Right kidney (tissue), 9 donors: ENCODE measurements around the gene C9orf78.

Source experiments
- DNase-seq: peaks from one replicate; pipeline ENCODE4 v3.0.0-alpha.2; 2016
- long read RNA-seq, 8 donors: transcript quantifications; one replicate each; lab custom pipeline, GENCODE V29; 2026

The C9orf78 gene, protein sequence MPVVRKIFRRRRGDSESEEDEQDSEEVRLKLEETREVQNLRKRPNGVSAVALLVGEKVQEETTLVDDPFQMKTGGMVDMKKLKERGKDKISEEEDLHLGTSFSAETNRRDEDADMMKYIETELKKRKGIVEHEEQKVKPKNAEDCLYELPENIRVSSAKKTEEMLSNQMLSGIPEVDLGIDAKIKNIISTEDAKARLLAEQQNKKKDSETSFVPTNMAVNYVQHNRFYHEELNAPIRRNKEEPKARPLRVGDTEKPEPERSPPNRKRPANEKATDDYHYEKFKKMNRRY
- long read RNA-seq, donor 1, transcript C9orf78-201 (9 exons, 1,795 nt): major isoform, 16 of 30 reads
- long read RNA-seq, donor 1, partial matches to known transcripts: 13 of 30 reads
- long read RNA-seq, donor 1, other reads (novel, unspliced or antisense): 0 of 30 reads
- long read RNA-seq, donor 2, transcript C9orf78-201 (9 exons, 1,795 nt): major isoform, 7 of 15 reads
- long read RNA-seq, donor 2, partial matches to known transcripts: 8 of 15 reads
- long read RNA-seq, donor 2, other reads (novel, unspliced or antisense): 0 of 15 reads
- long read RNA-seq, donor 3, transcript C9orf78-201 (9 exons, 1,795 nt): major isoform, 6 of 6 reads
- long read RNA-seq, donor 3, partial matches to known transcripts: 0 of 6 reads
- long read RNA-seq, donor 3, other reads (novel, unspliced or antisense): 0 of 6 reads
- long read RNA-seq, donor 4, transcript C9orf78-201 (9 exons, 1,795 nt): major isoform, 17 of 52 reads
- long read RNA-seq, donor 4, partial matches to known transcripts: 35 of 52 reads
- long read RNA-seq, donor 4, other reads (novel, unspliced or antisense): 0 of 52 reads
- long read RNA-seq, donor 5, transcript C9orf78-201 (9 exons, 1,795 nt): major isoform, 27 of 27 reads
- long read RNA-seq, donor 5, partial matches to known transcripts: 0 of 27 reads
- long read RNA-seq, donor 5, other reads (novel, unspliced or antisense): 0 of 27 reads
- long read RNA-seq, donor 6, transcript C9orf78-201 (9 exons, 1,795 nt): major isoform, 17 of 28 reads
- long read RNA-seq, donor 6, partial matches to known transcripts: 10 of 28 reads
- long read RNA-seq, donor 6, other reads (novel, unspliced or antisense): 0 of 28 reads
- long read RNA-seq, donor 7, transcript C9orf78-201 (9 exons, 1,795 nt): major isoform, 34 of 50 reads
- long read RNA-seq, donor 7, partial matches to known transcripts: 15 of 50 reads
- long read RNA-seq, donor 7, other reads (novel, unspliced or antisense): 0 of 50 reads
- long read RNA-seq, donor 8, transcript C9orf78-201 (9 exons, 1,795 nt): major isoform, 12 of 12 reads
- long read RNA-seq, donor 8, partial matches to known transcripts: 0 of 12 reads
- long read RNA-seq, donor 8, other reads (novel, unspliced or antisense): 0 of 12 reads

DNA sequence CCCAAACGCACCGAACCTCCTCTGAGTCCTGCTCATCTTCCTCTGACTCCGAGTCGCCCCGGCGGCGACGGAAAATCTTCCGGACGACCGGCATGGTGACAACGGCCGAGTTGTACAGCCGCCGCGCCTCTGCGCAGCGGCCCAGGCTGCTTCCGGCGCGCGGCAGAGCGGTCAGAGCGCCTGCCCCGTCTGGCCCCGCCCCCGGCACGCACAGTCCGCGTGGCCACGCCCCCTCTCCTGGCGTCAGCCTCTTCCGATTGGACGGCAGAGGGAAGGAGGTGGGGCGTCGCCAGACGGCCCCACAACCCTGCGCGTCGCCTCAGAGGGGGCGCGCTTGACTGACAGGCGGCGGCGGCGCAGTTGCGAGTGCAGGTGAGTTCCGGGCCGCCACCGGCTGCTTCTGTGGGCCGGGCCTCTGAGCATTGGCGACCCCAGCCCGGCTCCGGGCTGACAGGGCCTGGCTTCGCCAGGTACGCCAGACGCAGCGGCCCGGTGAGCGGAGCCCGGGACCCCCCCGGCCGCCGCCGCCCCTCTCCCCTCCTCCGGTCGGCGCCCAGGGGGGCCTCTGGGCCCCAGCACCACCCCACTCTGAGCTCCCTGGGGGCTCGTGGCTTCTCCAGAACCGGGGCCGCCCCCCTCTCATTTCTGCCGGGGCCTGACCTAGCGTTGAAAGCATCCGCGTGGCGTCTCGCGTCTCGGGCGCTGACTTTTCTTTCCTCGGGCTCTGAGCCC is at the start of gene C9orf78, which contains the start of gene USP20:
Gene C9orf78, minus strand, starts transcription at position 148 of the 732 bp plus-strand sequence. Its CDS starts 54 bp downstream, at position 94.
Gene USP20, plus strand, starts transcription at position 331 of the 732 bp plus-strand sequence. CDS start 17,098 bp downstream, outside the sequence.
- DNase-seq: peak; percentile 89

DNA sequence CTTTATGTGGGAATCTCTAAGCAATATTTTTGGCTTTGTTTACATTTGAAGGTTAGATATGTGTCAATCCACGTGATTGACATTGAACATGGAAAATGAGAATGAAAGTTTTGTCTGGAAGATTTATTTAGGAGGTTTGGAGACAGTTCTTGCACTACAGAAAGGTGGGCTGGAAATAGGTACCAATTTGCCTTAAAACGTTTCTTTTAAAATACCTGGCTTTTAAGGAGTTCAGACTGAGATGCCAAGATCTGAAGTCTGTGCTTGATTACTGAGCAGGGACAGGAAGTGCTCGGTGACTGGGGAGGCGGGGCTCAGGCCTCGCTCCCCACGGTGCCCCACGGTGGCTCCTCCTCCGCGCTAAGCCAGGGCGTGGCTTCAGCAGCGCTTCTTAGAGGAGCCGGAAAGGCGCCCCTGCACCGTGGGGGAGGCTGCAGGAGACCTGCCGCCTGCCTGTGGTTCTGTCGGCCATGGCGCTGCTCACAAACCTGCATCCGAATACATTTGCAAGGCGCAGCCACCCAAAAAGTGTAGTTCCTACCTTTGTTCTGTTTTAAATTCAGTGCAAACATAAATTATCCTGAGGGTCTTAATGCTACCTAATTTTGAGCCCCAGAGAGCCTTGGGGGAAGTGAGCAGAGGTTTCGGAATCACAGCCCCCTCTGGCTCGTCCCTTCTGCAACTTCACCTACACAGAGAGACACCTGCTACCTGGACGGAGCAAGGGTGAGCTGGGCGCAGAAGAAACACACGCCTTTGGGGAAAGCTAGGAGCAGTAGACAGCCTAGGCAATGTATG is 49.3 kb upstream of the C9orf78 start:
- peak; percentile 77 for DNase-seq

DNA sequence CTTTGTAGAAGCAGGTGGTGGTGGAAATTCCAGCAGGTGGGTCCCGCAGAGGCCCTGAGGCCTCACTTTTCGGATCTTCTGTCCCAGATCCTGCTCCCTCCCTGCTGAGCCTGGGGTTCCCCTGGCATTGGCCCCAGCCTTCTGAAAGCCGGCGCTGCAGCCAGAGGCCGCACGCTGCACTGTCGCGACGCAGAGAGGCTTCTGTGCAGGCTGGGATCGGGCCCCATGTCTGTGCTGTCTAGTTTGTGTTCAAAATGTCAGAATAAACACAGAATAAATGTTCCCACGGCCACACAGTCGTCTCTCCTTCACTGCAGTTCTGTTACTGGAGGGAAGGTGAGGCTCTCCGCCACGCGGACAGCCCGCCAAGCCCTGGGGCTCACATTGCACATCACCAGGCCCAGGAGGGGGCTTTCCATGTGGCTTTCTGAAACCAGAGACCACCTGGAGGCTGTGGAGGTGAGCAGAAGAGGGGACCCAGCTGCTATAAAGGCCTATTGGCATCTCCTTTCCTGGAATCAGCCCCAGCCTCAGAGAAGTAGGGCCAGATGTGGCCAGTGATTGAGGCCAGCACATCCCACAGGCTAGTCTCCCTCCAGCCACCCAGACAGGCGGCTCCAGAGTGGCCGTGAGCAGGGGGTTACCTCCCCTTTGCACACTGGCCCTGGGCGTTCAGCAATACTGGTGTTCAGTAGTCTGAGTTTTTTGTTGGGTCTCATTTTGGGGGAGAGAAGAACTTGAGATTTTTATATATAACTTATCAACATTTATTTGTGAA is 46.7 kb upstream of the C9orf78 start:
- no peak for DNase-seq

DNA sequence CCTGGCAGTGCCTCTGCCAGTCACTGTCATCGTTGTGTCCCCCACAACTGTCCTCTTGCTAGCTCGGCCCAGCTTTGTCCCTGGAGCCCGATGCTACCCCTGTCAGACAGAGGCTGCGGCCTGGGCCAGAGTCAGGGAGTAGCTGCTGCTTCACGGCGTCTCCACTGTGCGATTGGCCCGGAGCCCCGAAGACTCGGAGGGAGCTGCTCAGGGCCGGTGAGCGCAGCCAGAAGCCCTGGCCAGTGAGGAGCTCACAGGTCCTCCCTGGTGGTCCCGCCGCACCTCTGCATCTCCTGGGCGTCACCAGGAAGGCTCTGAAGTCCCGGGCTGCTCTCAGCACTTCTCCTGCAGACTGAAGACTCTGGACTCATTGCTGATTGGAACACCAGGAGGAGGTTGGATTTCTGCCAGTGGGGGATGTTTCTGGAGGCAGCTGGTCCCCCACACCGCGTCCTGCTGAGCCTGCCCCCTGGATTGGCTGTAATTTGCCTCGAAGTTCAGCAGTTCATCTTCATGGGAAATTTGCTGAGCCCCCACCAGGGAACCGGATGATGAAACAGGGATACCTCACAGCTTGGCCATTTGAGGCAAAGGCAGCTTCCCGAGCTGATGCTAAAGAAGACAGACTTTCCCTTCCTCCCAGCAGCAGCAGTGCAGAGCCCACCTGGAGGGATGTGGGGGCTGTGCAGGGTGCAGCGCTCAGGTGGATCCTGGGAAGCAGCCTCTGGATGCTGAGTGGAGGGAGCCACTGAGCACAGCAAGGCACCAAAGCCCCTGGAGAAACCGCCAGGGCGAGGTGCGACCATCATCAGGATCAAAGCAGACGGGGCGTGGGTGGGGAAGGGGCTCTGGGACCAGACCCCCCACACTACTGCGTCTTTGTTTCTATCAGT is 45.8 kb upstream of the C9orf78 start:
- DNase-seq: no peak

DNA sequence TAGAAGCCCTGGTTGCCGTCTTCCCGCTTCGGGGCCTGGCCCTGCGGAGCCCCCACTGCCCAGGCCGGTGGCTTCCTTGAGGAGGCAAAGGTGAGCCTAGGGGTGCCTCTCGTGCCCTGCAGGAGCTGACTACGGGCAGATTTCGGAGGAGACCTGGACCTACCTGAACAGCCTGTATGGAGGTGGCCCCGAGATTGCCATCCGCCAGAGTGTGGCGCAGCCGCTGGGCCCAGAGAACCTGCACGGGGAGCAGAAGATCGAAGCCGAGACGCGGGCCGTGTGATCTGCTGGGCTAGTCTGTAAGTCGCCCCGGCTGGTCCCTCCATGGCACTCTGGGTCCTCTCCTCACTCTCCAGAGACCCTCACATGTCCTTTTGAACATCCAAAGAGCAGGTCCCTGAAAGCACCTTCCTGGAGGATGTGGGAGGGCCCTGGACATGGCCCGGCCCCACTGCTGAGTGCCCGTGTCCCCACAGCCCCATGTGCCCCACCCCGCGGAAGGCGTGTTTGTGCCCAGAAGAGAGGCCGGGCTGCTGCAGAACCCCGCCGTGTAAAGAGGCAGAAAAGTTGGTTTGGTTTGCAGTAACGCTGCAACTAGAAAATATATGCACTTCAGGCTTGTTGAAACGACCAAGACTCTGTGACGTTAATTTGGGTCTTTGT is 45.0 kb upstream of the C9orf78 start:
- no peak for DNase-seq

DNA sequence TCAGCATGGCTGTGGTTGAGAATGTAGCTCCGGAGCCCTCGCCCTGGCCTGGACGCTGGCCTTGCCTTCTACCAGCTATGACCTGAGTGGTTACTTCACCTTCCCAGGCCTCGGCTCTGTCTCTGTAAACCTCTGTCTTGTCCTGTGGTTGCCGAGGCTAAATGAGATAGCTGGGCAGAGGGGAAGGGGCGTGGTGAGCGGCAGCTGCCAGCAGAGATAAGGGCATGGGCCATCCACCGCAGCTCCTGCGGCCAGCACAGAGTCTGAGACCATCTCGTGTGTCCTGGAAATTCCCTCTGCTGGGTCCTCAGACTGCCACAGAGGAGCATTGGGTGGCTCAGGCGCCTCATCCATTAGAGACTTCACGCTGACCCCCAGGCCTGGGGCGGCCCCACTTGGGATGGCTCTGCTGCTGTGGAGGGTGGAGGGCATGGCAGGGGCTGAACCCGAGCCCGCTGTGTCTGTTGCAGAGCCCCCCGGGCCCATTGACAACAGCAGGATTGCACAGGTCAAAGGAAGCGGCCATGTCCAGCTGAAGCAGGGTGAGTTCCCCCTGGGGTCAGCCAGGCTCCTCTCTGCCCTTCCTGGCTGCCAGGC is 44.1 kb upstream of the C9orf78 start:
- no peak for DNase-seq

DNA sequence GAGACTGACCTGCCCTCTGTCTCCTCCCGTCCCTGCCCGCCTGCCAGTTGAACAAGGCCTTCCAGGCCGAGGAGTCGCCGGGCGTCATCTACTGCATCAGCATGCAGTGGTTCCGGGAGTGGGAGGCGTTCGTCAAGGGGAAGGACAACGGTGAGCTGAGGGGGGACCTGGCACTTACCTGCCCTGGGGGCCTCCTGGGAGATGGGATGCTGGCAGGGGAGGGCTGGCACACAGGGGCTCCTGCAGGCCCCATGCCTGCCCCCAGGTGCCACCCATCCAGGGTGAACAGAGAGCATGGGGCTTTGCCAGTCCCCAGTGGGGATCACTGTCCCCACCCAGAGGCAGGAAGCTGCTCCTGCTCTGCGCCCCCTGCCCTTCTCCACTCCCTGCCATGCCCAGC is 43.2 kb upstream of the C9orf78 start:
- DNase-seq: no peak

DNA sequence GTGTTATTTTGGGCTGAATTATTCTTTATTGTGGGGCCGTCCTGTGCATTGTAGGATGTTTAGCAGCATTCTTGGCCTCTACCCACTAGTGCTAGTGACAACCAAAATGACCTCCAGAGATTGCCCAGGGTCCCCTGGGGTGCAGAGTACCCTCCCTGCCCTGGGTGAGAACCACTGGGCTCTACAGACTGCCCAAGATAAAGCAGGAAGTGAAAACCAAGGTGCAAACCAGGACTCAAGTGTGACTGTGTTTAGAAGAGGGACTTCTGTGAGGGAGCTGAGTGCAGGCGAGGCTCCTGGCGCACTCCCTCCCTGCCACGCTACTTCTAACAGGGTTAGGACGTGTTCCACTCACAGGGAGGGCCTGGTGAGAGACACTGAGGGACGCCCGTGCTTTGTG is 41.7 kb upstream of the C9orf78 start:
- no peak for DNase-seq

DNA sequence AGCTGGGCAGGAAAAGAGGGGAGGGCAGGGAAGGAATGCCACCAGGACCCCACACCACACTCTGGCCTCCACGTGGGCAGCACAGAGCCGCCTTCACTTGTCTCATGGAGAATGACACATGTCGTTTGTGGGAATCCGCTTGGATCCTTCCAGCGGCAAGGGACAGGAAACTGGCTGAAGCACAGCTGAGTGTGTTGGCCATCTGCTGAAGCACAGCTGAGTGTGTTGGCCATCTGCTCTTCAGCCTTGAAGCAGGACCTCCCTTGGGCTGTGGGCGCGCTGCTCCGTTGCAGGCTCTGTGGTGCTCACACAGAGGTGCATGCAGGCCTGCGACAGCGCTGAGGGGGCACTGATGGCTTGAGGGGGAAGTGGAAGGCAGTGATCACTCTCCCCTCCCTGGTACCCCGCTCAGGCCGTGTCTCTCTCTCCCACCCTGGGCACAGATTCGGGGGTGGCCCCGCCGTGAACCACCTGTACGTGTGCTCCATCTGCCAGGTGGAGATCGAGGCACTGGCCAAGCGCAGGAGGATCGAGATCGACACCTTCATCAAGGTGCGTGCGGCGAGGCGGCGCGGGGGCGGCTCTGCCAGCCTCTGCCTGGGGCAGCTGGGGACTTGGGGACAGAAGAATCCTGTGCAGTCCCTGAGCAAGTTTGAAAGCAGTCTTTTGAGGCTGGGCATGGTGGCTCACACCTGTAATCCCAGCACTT is 40.8 kb upstream of the C9orf78 start:
- DNase-seq: no peak

DNA sequence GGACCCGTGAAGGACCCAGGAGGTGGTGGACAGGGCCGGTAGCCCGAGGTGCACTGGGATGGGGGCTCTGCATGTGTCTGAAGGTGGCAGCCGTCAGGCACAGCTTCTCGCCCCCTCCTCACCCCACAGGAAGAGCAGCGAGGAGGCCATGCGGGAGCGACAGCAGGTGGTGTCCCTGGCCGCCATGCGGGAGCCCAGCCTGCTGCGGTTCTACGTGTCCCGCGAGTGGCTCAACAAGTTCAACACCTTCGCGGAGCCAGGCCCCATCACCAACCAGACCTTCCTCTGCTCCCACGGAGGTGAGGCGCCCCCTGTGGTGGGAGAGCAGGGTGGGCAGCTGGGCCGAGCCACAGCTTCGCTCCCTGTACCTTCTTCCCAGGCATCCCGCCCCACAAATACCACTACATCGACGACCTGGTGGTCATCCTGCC is 40.1 kb upstream of the C9orf78 start:
- no peak for DNase-seq

DNA sequence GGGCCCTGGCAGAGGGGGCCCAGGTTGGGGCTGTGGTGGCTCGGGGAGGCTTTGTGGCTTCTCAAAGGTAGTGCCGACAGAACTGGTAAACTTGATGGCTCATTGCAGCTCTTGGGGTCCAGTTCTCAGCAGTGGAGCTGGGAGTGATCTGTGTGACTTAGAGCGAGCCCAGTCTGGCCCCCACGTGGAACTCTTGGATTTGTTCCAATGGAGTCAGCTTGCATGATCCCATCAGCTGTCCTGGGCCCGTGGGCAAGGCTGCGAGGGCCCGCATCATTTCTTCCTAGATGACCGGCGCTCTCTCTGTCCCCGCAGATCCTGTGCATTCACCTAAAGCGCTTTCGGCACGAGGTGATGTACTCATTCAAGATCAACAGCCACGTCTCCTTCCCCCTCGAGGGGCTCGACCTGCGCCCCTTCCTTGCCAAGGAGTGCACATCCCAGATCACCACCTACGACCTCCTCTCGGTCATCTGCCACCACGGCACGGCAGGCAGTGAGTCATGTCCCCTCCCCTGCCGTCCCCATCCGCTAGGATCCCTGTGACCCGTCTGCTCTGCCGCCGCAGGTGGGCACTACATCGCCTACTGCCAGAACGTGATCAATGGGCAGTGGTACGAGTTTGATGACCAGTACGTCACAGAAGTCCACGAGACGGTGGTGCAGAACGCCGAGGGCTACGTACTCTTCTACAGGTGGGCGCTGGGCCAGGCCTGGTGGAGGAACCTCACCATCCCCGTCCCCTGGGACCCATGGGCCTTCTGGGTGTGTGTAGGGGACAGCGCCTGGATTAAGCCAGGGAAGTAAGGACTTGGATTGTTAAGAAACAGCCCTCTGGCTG is 39.4 kb upstream of the C9orf78 start:
- no peak for DNase-seq

DNA sequence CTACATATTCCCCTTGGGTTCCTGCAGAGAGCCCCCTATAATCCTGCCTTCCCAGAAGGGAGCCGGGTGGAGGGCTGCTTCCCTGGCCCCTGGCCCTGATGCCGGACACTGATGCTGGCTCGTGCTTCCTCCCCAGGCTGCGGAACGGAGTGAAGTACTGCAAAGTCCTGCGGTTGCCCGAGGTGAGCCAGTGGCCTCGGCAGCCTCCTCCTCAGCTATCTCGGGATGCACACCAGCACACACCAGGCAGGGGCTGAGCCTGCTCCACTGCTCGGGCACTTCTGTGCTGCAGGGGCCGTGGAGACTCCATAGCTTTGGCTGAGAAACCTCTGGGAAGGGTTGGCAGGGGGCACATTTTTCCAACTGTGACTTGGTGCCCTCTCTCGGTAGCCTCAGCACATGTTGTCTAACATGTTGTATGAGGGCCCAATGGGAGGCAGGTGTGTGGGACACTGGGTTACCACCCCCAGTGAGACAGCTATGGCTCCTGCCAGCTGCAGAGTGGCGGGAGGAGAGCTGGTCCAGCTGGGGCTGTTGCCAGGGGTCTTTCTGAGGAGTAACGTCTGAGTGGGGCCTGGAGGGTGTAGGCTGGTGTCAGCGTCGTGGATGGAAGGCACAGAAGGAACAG is 38.6 kb upstream of the C9orf78 start:
- no peak for DNase-seq

DNA sequence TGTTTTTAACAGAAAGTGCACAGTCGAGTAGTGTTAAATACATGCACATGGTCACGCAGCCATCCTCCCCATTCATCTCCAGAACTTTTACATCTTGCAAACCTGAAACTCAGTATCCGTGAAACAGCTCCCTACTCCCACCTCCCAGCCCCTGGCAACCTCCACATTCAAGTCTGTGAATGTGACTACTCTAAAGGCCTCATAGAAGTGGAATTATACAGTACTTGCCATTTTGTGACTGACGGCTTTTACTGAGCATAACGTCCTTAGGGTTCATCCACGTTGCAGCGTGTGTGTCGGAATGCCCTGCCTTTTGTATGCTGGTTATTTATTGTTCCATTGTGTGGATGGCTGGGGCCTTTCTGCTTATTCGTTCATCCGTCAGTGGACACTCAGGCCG is 36.0 kb upstream of the C9orf78 start:
- no peak for DNase-seq

DNA sequence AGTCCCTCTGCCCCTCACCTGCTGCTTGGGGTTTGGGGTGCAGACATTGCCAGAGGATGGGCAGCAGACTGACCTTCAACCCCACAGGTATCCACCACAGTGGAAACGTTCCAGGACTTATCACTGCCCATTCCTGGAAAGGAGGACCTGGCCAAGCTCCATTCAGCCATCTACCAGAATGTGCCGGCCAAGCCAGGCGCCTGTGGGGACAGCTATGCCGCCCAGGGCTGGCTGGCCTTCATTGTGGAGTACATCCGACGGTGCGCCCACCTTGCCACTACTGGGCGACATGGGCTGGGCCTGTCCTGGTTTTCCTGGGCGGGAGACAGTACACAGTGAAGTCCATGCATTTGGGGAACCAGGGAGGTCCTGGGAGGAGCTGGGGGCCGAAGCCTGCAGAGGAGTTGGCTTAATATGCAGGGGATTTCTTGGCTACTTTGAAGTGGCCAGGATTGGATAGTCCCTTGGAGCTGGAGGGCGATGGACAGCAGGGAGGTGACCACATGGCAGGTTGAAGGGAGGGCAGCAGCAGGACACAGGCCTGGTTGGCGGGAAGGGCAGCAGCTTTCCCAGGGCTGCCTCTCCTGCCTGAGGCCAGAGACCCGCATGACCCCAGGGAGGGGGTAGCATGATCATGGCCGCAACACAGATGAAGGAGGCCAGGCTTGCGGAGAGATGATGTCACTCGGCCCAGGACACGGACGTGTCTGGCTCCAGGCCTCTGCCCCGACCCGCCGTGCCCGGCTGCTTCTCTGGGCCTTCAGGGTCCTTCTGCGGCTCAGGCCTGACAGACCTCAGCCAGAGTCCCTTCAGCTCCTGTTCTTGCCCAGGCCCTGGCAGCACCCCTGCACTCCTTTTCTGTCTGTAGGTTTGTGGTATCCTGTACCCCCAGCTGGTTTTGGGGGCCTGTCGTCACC is 34.8 kb upstream of the C9orf78 start:
- no peak for DNase-seq
